Skeletal muscle cell (primary cell): ENCODE results near the gene SLC39A1.

Experiments
- DNase-seq: peaks from one replicate; pipeline ENCODE4 v3.0.0-alpha.2; 2010; ENCODE audit warnings: low read depth
- H3K4me3 ChIP-seq: 2 replicates; pipeline ENCODE4 v1.5.1; 2011; ENCODE audit warnings: low read depth, mild to moderate bottlenecking, control low read depth, low read length, moderate library complexity

Gene SLC39A1

GRCh38 chr1:153936011-153936802 is 27.1 kb downstream of the SLC39A1 start:
- H3K4me3 ChIP-seq: no peak overlapping the region

GRCh38 chr1:153934746-153935145 is 28.6 kb downstream of the SLC39A1 start:
- no peak for DNase-seq
- H3K4me3 ChIP-seq: no peak overlapping the region

More at GRCh38 chr1:153936011-153936802, 27.1 kb downstream of the SLC39A1 start:
- DNase-seq: no peak

- no peak for DNase-seq
- H3K4me3 ChIP-seq: no peak overlapping the region
These were observed 29.4 kb downstream of the SLC39A1 start for GRCh38 chr1:153933955-153934354.

GRCh38 chr1:153933430-153933829 is 29.9 kb downstream of the SLC39A1 start:
- H3K4me3 ChIP-seq: no peak overlapping the region
- no peak for DNase-seq

- no peak overlapping the region for H3K4me3 ChIP-seq
- DNase-seq: no peak
These were observed 30.9 kb downstream of the SLC39A1 start for GRCh38 chr1:153932156-153933131.

- no peak for DNase-seq
- H3K4me3 ChIP-seq: no peak overlapping the region
These were observed 33.1 kb downstream of the SLC39A1 start for GRCh38 chr1:153929981-153930948.

- H3K4me3 ChIP-seq: no peak overlapping the region
- no peak for DNase-seq
These were observed 33.9 kb downstream of the SLC39A1 start for GRCh38 chr1:153929426-153929825.

GRCh38 chr1:153928791-153929341 is 34.5 kb downstream of the SLC39A1 start:
- DNase-seq: no peak

GRCh38 chr1:153928245-153928644 is 35.1 kb downstream of the SLC39A1 start:
- DNase-seq: no peak
- no peak overlapping the region for H3K4me3 ChIP-seq

More at GRCh38 chr1:153928791-153929341, 34.5 kb downstream of the SLC39A1 start:
- no peak overlapping the region for H3K4me3 ChIP-seq

GRCh38 chr1:153926405-153926804 is 36.9 kb downstream of the SLC39A1 start:
- H3K4me3 ChIP-seq: no peak overlapping the region
- no peak for DNase-seq

GRCh38 chr1:153922972-153923925 is 40.1 kb downstream of the SLC39A1 start, which contains the start of gene GATAD2B:
TSS of gene GATAD2B (minus strand) at chr1:153922972. CDS start at chr1:153828347, 94,625 bp downstream.
- DNase-seq: peak; percentile 100
- peak within 1 kb of the TSS; percentile 78 for H3K4me3 ChIP-seq

- H3K4me3 ChIP-seq: peak overlapping the region; percentile 78
- DNase-seq: no peak
These were observed 41.0 kb downstream of the SLC39A1 start for GRCh38 chr1:153922076-153922971.

- H3K4me3 ChIP-seq: peak overlapping the region; percentile 78
- DNase-seq: no peak
These were observed 41.6 kb downstream of the SLC39A1 start for GRCh38 chr1:153921803-153922075.

GRCh38 chr1:153921080-153921802 is 42.1 kb downstream of the SLC39A1 start:
- peak overlapping the region; percentile 78 for H3K4me3 ChIP-seq
- DNase-seq: no peak

GRCh38 chr1:153919876-153920852 is 43.2 kb downstream of the SLC39A1 start:
- no peak for DNase-seq
- no peak overlapping the region for H3K4me3 ChIP-seq
